Measurements from ENCODE around the gene PLEKHG4B.
"Not testable (repeated sequence)": the region's sequence is repeated elsewhere in the genome, so short reads cannot be mapped to it uniquely, and the experiment has no call there.

Gene PLEKHG4B

DNA sequence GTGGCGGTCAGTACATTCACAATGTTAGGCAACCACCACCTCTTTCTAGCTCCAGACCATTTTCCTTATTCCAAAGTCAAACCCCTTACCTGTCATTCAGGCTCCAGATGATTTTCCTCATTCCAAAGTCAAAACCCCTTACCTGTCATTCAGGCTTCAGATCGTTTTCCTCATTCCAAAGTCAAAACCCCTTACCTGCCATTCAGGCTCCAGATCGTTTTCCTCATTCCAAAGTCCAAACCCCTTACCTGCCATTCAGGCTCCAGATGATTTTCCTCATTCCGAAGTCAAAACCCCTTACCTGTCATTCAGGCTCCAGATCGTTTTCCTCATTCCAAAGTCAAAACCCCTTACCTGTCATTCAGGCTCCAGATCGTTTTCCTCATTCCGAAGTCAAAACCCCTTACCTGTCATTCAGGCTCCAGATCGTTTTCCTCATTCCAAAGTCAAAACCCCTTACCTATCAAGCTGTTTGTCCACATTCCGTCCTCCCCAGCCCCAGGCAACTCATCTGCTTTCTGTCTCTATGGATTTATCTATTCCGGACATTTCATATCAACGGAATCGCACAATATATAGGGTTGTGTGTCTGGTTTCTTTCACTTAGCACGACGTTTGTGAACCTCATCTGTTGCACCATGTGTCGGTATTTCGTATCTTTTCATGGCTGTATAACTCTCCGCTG is 5.2 kb downstream of the PLEKHG4B start:
- FAIRE-seq: no peak

DNA sequence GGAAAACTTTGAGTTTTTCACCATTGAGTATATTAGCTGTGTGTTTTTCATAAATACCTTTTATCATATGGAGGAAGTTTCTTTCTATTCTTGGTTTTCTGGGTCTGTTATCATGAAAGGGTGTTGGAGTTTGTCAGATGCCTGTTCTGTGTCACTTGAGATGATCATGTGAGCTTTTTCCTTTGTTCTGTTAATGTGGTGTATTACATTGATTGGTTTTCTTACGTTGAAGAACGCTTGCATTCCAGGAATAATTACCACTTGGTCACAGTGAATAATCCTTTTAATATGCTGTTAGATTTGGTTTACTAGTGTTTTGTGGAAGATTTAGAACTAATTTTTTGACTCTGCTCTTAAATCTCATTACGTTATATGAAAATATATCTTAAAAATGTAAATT is 7.8 kb downstream of the PLEKHG4B start:
- FAIRE-seq: no peak

DNA sequence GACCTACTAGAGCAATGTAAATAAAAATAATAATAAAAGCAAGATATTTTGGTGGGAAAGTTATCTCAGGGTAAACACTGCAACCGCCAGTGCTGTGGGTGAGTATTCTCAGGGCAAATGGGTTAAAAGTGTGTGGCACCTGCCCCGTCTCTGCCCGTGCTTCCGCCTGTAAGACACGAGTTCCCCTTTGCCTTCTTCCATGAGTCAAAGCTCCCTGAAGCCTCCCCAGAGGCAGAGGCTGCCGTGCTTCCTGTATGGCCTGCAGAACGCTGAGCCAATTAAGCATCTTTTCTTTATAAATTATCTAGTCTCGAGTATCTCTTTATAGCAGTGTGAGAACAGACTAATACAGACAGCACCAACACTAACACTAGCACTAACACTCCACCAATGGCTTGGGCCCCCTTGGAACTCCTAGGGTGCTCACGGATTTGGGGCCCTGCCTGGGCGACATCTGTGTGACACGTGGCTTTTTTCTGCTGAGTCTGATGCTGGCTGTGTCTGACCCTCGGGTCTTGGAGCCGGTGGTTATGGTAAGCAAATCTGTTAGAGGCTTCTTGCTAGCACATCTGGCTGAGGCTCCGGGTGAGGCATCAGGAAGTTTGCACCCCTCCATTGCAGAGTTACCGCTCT is 10.6 kb downstream of the PLEKHG4B start:
- no peak for FAIRE-seq

DNA sequence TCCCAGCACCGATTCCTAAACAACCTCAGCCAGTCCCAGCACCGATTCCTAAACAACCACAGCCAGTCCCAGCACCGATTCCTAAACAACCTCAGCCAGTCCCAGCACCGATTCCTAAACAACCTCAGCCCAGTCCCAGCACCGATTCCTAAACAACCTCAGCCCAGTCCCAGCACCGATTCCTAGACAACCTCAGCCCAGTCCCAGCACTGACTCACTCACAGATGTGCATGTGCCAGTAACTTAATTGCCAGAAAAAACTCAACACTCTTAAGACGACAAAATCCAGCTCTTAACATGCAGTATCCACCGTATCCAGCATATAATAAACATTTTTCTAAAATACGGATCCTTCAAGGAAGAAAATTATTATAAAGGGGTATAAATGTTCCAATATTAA is 12.1 kb downstream of the PLEKHG4B start:
- not testable (repeated sequence) for FAIRE-seq

DNA sequence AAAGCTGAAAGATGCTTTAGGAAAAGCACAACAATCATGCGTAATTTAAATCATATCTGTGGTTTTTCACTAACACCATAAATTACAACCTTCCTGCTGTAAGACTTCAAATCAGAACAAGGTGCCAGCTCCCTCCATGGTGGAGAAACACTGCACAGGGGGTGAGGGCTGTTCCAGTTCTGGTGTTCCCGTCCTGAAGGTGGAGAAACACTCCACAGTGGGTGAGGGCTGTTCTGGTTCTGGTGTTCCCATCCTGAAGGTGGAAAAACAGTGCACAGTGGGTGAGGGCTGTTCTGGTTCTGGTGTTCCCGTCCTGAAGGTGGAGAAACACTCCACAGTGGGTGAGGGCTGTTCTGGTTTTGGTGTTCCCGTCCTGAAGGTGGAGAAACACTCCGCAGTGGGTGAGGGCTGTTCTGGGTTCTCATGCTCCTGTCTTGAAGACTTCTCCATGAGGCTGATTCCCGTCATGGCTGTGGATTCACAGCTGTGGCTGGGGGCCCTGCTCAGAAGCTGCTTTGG is 12.9 kb downstream of the PLEKHG4B start:
- no peak for FAIRE-seq

DNA sequence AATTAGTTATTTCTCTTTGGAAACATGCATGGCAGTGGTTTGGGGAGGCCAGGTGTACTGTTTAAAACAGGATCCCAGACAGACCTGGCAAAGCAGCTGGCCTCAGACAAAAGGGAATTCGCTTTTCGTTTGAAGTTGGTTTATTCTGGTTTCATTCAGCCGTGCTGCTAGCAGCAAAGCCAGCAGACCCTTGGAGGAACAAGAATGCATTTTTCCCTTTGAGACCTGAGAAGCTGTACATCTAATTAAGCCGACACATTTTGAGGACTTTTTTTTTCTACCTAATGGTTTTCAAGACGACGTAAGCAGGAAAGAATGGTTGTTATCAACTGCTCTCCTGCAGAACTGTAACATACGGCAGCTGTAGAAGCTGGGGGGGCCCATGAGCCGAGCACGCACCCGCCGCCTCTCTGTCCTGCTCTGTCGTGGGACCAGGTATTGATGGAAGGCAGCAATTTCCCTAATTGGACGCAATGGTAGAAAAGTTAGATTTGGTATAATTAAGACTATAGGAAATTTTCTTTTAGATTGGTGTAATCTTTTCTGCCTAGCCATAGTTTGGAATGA is 13.6 kb downstream of the PLEKHG4B start:
- no peak for FAIRE-seq

DNA sequence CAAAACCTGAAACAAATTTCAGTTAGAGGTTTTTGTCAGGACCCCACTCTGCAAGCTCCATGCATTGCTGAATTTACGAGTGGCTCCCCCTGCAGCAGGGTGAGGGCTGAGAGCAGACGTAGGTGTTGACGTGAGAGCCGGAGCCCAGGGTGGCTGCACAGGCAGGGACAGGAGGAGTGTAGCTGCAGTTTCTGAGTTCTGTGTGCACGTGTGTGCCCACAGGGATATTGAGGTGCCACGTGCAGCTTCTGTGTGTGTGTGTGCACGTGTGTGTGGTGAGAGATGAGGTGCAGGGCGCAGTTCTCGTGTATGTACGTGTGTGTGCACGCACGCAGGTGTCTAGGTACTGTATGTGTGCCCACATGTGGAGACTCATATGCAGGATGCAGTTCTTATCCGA is 14.6 kb downstream of the PLEKHG4B start:
- no peak for FAIRE-seq

DNA sequence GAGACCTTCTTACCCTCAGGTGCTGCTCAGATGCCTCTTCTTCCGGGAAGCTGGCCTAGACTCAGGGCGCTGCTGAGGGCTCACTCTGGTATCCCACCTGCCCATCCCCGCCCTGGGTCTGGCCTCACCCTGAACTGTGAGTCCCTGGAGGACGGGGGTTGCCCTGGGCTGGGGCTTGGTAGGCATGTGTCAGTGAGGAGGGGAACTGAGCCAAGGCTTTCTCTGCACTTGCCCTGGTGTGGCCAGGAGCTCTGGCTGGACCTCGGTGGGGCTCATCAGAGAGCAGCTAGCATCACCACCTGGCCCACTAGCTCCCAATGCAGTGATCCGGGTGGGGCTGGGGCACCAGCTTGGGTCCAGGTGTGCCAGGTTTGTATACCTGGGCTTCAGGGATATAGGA is 15.6 kb downstream of the PLEKHG4B start:
- FAIRE-seq: no peak

DNA sequence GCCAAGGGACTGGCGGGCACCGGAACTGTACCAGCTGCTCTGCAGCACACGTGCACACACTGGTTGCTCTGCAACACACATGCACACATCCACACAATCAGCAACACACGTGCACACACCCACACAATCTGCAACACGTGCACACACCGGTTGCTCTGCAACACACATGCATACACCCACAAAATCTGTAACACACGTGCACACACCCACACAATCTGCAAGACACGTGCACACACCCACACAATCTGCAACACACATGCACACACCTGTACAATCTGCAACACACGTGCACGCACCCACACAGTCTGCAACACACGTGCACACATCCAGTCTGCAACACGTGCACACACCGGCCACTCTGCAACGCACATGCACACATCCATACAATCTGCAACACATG is 17.9 kb downstream of the PLEKHG4B start:
- FAIRE-seq: no peak

DNA sequence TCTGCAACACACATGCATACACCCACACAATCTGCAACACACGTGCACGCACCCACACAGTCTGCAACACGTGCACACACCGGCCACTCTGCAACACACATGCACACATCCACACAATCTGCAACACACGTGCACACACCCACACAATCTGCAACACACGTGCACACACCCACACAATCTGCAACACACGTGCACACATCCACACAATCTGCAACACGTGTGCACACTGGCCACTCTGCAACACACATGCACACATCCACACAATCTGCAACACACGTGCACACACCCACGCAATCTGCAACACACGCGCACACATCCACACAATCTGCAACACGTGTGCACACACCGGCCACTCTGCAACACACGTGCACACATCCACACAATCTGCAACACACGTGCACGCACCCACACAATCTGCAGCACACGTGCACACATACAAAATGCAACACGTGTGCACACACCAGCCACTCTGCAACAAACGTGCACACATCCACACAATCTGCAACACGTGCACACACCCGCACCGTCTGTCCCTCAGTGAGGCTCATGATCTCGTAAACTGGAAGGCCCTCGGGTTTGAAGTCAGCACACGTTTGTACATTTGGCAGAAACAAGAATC is 18.4 kb downstream of the PLEKHG4B start:
- no peak for FAIRE-seq

DNA sequence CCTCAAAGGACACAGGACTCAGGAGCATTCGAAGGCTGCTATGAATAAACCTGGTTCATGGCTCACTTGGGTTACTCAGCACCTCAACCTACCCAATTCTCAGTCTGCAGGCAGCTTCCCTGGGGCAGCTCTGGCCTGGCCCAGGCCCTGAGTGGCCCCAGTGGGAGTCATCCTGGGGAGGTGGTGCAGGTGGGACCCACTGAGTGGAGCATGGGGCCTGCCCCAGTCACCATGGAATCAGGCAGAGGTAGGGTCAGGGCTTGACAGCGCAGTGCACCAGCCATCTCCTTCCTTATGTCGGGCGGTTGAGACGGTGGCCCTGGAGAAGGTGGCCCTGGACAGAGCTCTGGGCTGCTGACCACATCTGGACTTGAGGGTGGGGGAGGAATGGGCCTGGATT is 19.2 kb downstream of the PLEKHG4B start:
- no peak for FAIRE-seq

DNA sequence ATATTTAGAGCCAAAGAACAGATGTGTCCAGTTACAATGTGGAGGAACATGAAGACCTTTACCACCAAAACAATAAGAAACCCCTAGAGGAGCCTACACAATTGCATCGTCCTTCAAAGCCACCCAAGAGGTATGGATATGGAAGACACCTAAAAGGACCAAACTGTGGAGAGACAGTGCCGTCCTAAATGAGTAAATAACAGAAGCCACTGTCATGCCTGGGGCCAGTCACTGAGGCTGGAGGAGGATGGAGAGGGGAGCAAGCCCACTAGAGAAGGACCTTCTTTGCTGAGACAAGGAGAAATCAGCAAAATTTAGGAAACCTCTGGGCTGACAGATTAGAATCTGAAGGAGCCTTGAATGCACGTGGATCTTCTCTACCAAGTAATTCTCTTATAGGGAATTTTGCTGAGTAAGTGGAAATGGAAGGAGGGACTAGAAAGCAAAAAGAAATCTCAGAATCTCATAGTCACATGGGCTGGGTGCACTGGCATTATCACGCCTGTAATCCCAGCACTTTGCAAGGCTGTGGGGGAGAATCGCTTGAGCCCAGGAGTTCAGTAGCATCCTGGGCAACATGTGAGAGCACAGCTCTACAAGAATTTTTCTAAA is 27.6 kb downstream of the PLEKHG4B start:
- FAIRE-seq: no peak

DNA sequence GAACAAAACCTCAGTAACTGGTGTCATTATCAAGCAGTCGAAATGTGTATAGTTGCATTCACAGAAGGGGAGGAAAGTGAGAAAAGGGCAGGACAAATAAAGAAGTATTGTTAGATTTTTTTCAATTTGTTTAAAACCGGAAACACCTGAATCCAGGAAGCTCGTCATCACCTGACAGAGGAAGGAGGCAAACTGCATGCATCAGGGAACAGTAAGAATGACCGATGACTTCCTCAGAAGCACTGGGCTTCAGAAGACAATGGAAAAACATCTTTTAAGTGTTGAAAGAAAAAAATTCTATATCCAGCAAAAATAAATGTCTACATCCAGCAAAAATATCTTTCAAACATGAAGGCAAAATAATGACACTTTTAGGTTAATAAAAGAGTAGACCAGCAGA is 29.5 kb downstream of the PLEKHG4B start:
- no peak for FAIRE-seq

DNA sequence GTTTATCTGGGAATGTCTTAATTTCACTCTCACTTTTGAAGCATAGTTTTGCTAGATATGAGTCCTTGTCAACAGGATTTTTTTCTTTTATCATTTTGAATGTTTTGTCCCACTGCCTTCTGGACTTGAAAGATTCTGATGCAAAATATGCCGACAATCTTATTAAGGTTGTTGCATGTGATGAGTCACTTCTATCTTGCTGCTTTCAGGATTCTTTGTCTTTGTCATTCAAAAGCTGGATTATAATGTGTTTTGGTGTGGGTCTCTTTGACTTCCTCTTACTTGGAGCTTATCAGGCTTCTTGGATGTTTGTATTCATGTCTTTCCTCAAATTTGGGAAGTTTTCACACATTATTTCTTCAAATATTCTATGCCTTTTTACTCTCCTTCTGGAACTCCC is 33.8 kb downstream of the PLEKHG4B start:
- FAIRE-seq: no peak

DNA sequence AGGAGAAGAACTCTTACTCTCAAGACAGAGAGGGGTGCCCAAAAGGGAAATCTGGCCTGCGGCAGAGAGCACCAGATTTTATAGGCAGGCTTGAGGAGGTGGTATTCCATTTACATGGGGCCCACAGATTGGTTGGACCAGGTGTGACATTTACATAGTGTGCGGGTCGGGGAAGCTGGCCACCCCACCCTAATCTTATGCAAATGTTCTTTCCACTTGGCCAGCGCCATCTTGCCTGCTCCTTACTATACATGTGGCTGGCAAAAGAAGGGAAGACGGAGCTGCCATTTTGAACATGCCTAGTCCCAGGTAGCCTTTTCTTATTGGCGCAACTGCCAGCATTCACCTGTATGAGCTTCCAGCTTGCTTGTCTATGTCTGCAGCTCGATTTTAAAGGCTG is 34.8 kb downstream of the PLEKHG4B start:
- FAIRE-seq: no peak

DNA sequence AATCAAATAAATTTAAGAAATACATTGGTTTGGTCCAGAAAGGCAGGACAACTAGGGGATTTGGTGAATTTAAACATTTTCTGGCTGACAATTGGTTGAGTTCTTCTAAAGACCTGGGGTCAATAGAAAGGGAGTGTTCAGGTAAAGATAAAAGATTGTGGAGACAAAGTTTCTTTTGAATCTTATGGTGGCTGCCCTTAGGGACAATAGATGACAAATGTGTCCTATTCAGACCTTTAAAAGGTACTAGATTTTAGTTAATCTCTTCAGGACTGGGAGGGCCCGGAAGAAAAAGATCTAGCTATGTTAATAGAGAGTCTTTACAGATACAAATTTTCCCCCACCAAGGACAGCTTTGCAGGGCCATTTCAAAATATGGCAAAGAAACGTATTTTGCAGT is 35.9 kb downstream of the PLEKHG4B start:
- FAIRE-seq: no peak

DNA sequence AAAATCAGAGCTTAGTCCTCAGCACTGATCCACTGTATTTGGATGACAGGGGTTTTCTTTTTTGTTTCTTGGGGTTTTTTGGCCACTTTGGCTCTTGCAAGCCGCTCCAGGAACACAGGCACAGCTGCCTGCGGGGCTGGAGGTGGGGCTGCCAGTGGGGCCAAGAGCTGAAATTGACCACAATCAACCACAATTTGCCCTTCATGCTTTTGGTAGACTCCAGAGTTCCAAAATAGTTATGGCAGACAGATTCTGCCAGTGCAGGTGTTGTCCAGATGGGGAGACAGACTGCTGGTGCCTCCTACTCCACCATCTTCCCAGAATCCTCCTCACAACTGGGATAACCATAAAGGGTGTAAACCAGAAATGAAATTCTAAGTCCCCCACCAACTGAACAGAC is 36.5 kb downstream of the PLEKHG4B start:
- FAIRE-seq: no peak

DNA sequence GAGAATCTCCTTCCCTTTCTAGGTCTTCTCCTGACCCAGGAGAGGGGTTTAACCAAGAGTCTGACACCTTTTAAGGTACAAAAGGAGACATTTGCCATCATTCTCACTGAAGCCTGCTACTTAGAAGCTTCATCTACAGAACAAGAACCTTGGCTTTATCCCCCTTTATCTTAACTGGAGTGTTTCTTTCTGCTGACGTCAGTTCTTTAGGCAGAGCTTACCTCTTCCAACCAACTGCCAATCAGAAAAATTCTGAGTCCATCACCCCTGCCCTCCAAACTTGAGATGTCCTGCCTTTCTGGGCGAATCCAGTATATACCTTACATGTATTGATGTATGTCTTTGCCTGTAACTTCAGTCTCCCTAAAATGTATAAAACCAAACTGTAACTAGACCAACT is 37.2 kb downstream of the PLEKHG4B start:
- FAIRE-seq: no peak

DNA sequence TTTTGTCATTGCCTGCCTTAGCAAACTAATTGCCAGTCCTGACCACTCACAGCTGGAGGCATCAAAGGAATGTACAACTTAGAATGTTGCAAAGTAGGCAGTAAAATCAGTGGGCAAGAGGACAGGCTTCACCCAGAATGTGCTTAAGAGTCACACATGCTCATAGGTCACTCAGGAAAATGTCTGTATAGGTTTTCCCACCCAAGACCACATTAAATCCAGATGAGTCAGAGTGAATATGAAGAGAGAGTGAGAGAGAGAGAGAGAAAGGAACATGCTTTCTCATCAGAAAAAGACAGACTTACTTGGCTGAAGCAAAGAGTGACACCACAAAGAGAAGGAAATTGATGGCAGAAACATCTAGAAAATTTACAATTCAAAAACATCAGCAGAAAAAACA is 37.9 kb downstream of the PLEKHG4B start:
- no peak for FAIRE-seq

DNA sequence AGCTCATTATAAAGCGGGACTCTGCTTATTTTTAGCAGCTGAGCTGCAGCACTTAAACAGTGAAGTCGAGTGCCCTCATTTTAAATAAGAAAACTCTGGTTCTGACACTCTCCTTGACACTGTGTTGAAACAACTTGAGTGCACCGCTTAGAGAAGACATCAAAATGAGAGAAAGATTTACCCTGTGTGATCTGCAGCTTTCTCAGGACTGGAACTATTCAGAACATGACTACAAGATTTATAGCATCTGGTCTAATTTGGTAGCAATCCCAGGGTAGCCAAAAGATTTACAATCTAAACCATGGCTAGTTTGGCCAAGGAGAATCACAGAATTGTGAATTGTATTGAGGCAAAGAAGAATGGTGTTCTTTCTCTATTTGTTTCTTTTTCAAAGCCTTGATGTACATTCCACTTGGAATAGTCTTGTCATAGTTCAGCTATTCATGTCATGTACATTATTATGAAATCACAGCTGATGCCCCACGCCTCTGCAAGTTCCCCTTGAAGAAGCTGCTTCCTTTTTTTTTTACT is 38.7 kb downstream of the PLEKHG4B start:
- FAIRE-seq: no peak

DNA sequence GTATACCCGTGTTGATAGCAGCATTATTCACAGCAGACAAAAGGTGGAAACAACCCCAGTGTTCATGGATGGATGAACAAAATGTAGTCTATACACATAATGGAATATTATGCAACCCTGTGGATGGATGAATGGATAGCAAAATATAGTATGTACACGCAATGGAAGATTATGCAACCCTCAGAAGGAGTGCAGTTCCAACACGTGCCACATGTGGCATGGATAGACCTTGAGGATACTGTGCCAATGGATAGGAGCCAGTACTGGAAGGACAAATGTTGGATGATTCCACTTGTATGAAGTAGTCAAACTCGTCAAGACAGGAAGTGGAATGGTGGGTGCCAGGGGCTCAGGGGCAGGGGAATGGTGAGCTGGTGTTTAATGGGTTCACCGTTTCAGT is 44.9 kb downstream of the PLEKHG4B start:
- FAIRE-seq: no peak

DNA sequence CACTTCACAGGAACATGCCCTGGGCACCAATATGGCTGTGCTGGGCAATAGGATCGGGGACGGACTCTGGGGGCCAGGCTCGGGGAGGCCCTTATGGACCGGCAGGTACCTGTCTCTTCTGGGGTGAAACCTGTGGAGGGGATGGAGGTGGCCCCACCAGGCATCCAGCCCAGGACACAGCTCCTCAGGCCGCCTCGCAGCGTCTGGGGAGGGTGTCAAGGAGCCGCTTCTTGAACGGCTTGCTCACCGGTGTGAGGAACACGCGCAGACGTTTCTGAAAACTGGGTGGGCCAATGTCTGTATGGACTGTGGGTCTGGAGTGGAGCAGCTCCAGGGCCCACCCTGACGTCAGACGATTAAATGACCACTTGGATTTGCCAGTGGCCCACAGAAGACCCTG is 45.8 kb downstream of the PLEKHG4B start:
- no peak for FAIRE-seq

DNA sequence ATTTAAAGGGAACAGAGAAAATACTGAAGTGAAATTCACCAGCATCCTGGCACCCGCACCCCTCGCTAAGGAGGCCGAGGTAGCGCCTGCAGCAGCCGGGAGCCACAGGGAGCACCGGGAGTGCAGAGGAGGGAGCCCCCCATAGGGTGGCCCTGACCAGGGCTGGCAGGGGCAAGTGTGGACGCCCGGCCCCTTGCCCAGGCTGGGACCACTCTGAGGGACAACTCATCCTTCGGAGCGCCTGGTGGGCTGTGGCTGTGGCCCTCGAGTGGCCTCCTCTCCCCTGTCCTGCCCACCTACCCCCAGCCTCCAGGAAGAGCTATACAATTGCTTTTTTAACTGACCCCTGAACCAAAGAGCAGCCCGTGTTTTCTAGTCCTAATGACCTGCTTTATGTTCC is 47.0 kb downstream of the PLEKHG4B start:
- no peak for FAIRE-seq

Data from A204.1 (cell line).